ENCODE results near the gene CCDC61.

GRCh38 chr19:46063201-46063600 is 67.9 kb downstream of the CCDC61 start:
- TF ChIP-seq YY1 (IDR thresholded peaks at IDR 0.05; ENCODE audit: insufficient read depth, insufficient read length) (no peak), ZNF274 (IDR thresholded peaks at IDR 0.05; ENCODE audit: low read depth, low read length) (no peak)
